Activated gamma-delta T cell treated with anti-CD3 and anti-CD28 coated beads, Interleukin-2, amount 50 U/mL, for 16 hours (primary cell): ENCODE results near the gene RNF10.
"Not testable (repeated sequence)": the region's sequence is repeated elsewhere in the genome, so short reads cannot be mapped to it uniquely, and the experiment has no call there.

ENCODE experiments used
- DNase-seq: peaks from one replicate; pipeline ENCODE4 v3.0.0-alpha.2; 2020; ENCODE audit warnings: low read depth

RNF10 gene

GRCh38 chr12:120528861-120529525, 5.2 kb upstream of the RNF10 start, which contains the start of gene COQ5:
Gene COQ5 (minus strand): TSS chr12:120529158. CDS start chr12:120529141, 17 bp downstream.
- peak; percentile 73 for DNase-seq

DNA sequence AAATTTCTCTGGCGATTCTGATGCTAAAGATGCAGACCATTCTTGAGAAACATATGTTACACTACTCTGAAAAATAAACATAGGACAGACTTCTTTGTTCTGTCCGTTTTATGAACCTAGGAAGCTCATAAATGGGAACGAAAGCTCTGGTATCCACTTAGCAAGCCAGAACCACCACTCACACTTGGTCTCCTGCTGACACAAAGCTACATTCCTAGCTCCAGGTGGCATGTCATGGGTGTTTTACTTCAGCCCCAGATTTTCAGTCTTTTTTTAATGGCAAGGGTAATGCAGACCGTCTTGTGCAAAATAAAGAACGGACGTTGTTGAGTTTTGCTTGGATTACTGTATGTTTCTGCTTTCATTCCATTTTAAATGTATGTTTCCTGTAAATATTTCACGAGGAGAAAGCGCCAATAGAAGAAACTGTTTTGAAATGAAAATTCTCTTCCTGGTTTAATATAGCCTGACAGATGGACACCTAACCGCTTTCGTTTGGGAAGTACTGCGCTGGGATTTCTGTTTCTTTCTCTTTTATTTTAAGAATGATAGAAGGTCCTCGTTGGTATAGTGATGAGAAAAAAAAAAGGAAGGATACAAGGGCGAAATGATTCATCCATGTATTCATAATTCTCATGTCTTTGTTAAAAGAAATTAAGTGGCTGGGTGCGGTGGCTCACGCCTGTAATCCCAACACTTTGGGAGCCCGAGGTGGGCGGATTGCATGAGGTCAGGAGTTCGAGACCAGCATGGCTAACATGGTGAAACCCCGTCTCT, 4.3 kb upstream of the RNF10 start:
- no peak for DNase-seq

GRCh38 chr12:120530418-120530761, 3.8 kb upstream of the RNF10 start:
- not testable (repeated sequence) for DNase-seq

GRCh38 chr12:120532701-120533238, 1.4 kb upstream of the RNF10 start:
- no peak for DNase-seq

- DNase-seq: peak; percentile 21
Observed at GRCh38 chr12:120534703-120535655, 823 bp downstream of the RNF10 start.

GRCh38 chr12:120536064-120536791, 2.1 kb downstream of the RNF10 start:
- no peak for DNase-seq

GRCh38 chr12:120537856-120538220, 3.7 kb downstream of the RNF10 start:
- no peak for DNase-seq

DNA sequence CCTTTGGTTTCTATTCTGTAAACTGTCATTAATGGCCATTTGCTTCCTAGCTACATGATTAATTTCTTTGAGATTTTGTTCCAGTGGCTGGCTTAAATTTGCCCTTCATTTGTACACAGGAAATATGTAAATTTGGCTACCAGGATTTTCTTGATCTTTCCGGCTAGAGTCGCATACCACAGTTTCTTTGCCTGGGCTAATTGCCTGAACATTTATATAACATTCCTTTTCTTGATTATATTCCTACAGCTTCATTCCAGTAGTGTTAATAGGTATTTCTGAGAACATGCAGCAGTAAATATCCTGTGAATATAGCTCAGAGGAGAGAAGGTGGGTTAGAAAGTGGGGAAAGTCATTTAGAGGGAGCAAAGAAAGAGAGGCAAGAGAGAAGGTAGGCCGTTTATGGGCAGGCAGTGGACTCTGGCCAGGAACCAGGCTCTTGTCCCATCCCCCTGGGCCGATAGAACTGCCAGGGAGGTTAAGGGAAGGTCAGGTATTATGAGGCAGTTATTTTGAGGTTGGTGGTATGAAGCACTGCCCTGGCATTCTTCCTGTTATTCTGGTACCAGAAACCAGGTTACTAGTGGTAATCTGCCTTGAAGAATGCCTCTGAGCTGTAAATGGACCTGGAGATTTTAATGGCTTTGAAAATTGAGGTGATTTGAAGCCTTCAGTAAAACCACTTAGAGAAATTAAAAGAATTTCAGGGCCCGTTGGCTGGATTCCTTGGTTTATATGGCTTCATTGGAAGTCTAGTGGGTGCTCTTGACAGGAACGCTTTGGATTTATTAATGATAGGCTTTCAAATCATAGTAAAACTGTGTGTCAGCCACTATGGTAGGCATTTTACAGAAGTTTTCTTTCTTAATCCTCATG, 4.4 kb downstream of the RNF10 start:
- no peak for DNase-seq

GRCh38 chr12:120539303-120539702, 5.1 kb downstream of the RNF10 start:
- DNase-seq: no peak

GRCh38 chr12:120540445-120540844, 6.3 kb downstream of the RNF10 start:
- DNase-seq: no peak

GRCh38 chr12:120542166-120542565, 8.0 kb downstream of the RNF10 start:
- no peak for DNase-seq

DNA sequence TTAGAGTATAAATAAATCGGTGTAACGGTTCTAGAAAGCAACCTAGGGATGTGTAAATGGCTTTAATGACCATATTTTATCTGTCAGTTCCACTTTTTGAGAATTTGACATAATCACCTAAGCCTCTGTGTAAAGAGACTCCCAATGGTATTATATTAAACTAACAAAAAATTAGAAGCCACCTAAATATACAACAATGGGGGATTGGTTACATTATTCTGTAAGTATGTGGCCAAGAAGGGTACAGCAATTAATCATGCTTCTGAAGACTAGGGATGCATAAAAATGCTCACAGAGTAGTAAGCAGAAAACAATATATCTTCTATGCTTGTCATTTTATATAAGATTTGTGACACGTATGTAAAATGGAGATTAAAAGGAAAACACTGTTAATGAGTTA, 10.5 kb downstream of the RNF10 start:
- no peak for DNase-seq

GRCh38 chr12:120546050-120546386, 11.9 kb downstream of the RNF10 start:
- DNase-seq: no peak

GRCh38 chr12:120554678-120555077, 20.5 kb downstream of the RNF10 start:
- no peak for DNase-seq

GRCh38 chr12:120557589-120557988, 23.4 kb downstream of the RNF10 start:
- DNase-seq: no peak

DNA sequence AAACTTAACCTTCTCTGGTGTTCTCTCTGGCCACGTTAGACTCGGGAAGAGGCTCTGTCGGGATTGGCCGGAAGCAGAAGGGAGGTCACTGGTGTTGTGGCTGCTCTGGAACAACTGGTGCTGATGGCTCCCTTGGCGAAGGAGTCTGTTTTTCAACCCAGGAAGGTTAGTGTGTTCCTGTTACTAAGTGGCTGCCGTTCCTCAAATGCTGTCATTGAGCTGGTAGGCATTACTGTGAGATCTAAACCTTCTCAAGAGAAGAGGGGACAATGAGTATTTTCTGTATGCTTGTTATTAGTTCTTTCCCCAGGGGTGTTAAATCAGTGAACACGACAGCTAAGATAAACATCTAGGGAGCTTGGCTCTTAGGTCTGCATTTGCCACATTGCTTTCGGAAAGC, 28.8 kb downstream of the RNF10 start:
- DNase-seq: no peak

- no peak for DNase-seq
Observed at GRCh38 chr12:120563495-120563894, 29.3 kb downstream of the RNF10 start.

DNA sequence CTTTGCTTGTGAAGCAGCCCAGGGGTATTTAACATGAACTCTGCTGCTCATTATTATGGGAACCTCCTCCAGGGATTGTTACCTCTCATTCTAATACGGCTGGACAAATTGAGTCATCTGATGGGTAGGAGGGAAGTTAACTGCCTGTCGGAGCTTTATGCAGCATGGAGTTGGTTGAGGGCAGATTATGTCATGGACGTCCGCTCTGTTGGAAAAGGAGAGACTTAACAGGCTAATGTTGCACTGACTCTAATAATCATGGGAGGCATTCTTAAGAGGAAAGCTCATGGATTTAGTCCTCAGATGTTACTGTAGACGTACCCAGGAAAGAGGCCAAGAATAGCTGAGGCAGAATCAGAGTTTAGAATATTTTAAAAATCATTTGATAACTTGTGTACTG, 37.1 kb downstream of the RNF10 start:
- no peak for DNase-seq

GRCh38 chr12:120573560-120573959, 39.4 kb downstream of the RNF10 start:
- DNase-seq: no peak

DNA sequence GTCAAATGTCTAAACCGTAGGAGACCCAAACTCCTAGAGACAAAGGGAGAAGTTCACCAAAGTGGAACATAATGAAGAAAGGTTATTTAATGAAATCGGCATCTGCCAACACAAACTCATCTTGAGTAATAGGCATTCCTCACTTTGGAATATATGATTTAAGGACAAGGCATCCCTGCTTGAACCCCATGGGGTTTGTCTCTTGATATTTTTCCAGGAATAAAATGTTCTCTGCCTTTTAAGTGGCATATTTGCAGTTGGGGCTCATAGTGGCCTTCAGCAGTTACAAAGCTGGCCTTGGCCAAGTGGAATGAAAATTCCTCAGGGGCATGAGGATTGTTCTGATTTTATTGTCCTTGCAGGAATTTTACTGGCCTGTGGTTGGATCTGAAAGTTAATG, 40.0 kb downstream of the RNF10 start:
- no peak for DNase-seq

GRCh38 chr12:120579179-120579578, 45.0 kb downstream of the RNF10 start:
- DNase-seq: no peak
